Inflammatory macrophage (primary cell): Measurements from ENCODE around the gene SDK1.

ENCODE experiments used
- DNase-seq, 2 donors: peaks; one replicate each; pipeline ENCODE4 v3.0.0-alpha.2; 2020 to 2022

SDK1 gene

DNA sequence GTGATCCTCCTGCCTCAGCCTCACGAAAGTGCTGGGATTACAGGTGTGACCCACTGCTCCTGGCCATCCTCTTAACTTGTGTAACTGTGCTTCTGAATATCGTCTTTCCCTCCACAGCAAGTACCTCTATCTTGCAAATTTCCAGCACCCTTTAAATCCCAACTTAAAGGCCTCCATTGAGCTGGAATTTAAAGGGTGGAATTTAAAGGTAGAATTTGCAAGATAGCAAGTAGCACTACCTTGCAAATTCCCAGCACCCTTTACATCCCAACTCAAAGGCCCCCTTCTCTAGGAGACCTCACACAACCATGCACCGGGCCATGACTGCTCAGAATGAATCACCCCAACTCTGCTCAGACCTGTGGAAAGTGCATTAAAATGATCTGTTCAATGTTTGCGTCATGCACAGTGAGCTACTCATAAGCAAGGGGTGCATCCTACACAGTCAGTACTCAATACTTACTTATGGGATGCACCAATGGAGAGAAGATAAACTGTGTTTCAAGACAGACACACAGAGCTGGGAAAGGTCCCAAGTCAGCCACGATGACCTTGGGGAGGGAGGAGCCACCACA, 17.8 kb upstream of the SDK1 start:
- DNase-seq, result no peak

- no peak for DNase-seq
These were observed 15.4 kb upstream of the SDK1 start for GRCh38 chr7:3285652-3286051.

DNA sequence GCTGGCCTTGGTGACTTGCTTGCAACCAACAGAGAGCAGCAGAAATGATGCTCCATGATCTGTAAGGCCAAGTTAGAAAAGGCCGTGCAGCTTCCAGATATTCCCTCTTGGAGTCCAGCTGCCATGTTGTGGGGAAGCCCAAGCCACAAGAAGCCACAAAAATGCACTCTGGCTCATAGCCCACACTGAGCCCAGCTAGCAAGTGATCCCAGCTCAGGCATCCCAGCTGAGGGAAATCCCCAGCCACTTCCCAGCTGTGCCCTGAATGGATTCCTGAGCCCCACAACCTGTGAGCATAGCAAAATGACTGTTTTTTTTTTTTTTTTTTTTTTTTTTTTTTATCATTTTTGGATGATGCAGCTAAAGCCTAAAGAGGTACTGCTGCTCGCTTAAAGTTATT, 11.1 kb upstream of the SDK1 start:
- no peak for DNase-seq

DNA sequence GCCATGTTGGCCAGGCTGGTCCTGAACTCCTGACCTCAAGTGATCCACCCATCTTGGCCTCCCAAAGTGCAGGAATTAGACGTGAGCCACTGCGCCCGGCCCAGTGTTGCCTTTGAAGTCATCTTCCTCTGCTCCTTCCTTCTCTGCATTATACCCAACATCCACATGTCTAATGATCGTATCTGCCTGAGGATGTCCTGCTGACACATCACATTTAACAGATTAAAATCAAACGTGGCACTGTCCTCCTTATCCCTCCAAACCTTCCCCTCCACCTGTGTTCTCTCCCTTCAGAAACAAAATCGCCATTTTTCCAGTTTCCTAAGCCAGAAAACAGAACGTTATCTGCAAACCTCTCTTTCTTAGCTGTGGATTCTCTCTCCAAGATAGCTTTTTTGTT, 8.4 kb upstream of the SDK1 start:
- DNase-seq, result no peak

DNA sequence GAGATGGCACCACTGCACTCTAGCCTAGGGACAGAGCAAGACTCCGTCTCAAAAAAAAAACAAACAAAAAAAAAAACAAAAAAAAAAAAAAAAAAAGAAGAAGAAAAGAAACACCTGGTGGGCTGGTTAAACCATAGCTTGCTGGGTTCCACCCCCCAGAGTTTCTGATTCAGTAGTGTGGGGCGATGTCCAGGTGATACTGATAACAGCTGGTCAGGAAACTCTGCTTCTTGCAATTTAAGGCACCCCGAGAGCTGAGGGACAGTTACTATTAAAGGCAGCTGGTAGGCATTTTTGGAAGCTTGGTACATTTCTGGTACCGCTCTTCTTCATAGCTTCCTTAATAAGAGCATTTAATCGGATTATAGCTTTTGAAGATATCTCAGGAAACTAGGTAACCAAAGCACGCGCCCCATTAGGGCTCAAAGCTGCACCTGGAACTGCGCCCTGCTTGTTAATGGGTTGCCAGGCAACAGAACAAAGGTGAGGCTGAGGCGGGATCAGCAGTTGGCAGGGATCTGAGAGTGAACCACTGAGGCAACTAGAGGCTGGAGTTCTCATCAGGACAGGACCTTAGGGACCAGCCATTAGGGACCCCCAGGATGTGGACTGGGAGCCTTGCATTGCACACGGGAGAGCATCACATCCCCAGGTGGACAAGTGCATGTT, 6.5 kb upstream of the SDK1 start:
- no peak for DNase-seq

- DNase-seq, result no peak
These were observed 3.8 kb upstream of the SDK1 start for GRCh38 chr7:3297105-3297819.

- no peak for DNase-seq
These were observed 816 bp upstream of the SDK1 start for GRCh38 chr7:3300221-3300650.

- no peak for DNase-seq
These were observed 338 bp downstream of the SDK1 start for GRCh38 chr7:3301449-3301731.

DNA sequence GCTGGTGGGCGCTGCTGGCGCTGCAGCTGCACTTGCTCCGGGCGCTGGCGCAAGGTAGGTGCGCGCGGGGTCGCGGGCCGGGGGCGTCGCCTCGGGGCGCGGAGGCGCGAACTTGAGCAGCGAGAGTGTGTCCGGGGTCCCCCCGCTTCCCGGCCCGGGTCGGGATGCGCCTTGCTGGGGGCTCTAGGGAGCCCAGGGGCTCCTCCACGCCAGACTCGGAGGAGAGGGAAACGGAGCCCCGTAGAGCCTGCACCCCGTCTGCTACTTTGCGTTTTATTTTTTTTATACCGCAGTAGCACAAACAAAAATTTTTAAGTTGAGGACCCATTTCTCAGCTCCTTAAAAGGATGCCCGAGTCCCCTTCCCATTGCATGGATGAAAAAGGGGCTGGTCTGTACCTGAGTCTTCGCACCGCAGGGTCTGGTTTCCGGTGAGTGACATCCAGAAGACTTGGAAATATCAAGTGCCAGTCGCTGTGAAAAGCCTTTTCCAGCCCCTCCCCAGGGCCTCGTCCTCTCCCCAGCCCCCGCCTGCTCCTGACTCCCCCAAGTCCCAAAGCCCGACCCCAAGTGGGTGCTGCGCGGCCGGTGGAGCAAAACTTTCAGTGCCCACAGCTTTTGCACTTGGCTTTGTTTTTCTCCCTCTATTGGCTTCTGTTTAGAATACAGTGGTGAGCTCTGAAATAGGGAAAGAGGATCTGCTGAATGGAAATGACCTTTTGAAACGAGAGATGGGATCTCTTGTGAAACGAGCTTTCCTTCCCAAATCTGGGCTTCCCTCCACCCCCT, 973 bp downstream of the SDK1 start:
- DNase-seq, result peak; percentile 35 to 37

DNA sequence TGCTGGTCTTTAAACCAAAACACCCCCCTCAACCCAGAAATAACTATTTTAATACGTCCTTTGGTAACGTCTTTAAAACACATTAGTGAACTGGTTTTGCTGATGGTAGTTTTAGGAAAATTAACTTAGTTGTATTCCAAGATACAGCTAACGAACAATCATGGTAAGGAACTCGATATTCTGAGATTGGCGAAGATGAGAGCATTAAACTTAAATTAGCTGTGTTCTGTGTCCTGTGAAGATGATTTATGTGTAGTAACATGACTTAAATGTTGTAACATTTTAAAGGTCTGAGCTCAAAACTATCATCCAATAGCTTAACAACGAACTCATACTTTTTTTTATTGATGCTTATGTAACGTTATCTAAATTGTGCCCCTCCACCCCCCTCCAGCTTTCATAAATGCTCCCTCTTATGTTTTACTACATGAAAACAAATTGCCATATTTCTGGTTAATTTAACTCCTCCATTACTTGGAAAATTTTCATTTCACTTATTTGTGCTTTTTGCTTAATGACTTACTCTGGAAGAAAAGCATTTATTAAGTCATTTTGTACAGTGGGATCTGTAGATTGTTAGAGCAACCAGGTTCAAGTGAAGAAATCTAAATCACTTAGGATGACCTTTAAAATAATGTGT, 1.7 kb downstream of the SDK1 start:
- no peak for DNase-seq

- DNase-seq, result no peak
These were observed 3.1 kb downstream of the SDK1 start for GRCh38 chr7:3304131-3304530.

- no peak for DNase-seq
These were observed 6.4 kb downstream of the SDK1 start for GRCh38 chr7:3307435-3307834.

DNA sequence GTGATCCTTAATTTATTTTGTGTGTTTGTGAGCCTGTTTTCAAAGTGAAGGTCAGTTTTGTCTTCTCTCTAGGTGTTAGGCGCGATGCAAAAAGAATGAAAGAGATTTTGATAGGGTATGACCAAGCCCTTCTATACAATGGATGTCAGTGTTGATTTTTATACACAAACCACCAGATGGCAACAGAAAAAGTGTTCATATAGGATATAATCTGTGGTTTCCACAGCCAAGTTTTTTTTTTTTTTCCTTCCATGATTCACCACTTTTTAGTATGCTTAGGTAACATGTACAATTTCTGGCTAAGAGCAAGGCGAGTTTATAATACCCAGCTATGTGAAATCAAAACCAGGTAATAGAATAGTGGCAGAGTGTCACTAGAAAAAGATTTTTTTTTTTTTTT, 8.1 kb downstream of the SDK1 start:
- DNase-seq, result no peak

GRCh38 chr7:3309956-3310355, 8.9 kb downstream of the SDK1 start:
- no peak for DNase-seq

GRCh38 chr7:3310884-3311283, 9.8 kb downstream of the SDK1 start:
- no peak for DNase-seq

DNA sequence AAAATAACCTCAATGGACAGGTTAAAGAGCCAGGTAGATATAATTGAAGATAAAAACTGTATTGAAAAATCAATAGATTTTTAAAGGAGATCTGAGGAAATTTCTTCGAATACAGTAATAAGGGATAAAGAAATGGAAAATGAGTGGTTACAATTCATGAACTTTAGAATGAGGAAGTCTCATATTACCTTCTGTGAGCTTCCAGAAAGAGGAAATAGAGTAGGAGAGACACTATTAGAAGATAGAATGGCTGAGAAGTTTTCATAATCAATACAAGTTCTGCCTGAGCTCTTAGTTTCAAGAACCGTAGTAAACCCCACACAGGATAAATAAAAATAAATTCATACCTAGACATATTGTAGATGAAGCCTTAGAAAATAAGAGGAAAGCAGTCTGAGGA, 11.5 kb downstream of the SDK1 start:
- DNase-seq, result no peak

- no peak for DNase-seq
These were observed 17.8 kb downstream of the SDK1 start for GRCh38 chr7:3318874-3319273.

GRCh38 chr7:3321206-3321605, 20.2 kb downstream of the SDK1 start:
- no peak for DNase-seq

DNA sequence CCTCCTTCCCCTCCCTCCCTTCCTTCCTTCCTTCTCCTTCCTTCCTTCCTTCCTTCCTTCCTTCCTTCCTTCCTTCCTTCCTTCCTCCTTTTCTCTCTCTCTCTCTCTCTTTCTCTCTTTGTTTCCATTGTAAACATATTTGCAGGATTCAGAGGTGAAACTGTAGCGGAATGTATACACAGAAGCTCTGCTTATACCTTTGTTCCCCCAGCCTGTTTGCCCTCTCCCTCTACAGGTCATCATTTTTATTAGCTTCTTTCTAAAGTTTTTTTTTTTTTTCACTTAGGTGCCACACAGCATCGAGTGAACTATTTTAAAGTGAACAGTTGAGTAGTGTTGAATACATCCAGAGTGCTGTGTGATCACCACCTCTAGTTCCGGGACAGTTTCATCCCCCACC, 20.7 kb downstream of the SDK1 start:
- no peak for DNase-seq

GRCh38 chr7:3326246-3326645, 25.2 kb downstream of the SDK1 start:
- no peak for DNase-seq

GRCh38 chr7:3327099-3327498, 26.0 kb downstream of the SDK1 start:
- DNase-seq, result no peak

GRCh38 chr7:3327655-3328054, 26.6 kb downstream of the SDK1 start:
- DNase-seq, result no peak

- no peak for DNase-seq
These were observed 31.3 kb downstream of the SDK1 start for GRCh38 chr7:3332308-3332707.
